ENCODE results near the gene KIAA0319L. TPM values are rescaled to one million over a fixed set of nuclear protein-coding genes. Genes with fewer than 3 reads are reported as not detected.
"Not testable (repeated sequence)": the region's sequence is repeated elsewhere in the genome, so short reads cannot be mapped to it uniquely, and the experiment has no call there.

Gene KIAA0319L
- total RNA-seq, 2 donors from 2014 or later, result 62.4 to 62.6 TPM

DNA sequence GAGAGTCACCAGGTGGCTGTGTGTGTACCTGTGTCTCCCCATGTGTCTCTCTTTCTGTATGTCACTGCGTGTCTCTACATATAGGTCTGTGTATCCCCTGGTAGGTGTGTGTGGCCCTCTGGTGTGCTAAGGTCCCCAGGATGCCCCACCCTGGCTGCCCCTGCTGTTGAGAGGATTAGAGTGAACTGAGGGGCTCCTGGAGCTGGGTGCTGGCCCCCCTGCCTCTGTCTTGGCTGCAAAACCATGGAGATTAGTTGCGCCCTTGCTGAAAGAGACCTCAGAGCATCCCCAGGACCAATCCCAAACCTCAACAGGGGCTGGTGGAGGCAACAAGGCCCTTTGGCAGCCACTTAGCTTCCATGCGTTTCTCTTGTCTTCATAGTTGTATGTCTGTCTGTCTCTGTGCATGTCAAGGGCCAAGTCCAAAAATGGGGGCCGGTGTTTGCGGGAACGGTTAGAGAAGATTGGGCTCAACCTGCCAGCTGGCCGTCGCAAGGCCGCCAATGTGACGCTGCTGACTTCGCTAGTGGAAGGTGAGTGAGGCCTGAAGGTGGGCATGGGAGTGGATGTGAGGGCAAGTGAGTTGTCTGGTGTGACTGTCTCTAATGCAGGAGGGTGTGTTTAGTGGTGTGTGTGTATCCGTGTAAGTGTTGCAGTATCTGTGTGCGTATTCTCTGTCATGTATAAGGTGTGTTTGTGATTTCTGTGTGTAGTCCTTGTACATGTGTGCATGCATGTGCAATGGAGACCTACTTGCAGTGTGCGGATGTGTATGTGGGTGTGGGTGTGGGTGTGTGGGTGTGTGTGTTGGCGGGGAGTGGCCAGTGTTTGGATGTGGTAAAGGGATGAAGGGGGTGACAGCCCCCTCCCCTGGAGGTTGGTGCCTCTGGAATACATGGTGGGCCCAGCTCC is 32.6 kb upstream of the KIAA0319L start:
- DNase-seq (ENCODE audit: low spot score), result no peak
- no peak overlapping the region for H3K27ac ChIP-seq
- TF ChIP-seq, protein P1, sequence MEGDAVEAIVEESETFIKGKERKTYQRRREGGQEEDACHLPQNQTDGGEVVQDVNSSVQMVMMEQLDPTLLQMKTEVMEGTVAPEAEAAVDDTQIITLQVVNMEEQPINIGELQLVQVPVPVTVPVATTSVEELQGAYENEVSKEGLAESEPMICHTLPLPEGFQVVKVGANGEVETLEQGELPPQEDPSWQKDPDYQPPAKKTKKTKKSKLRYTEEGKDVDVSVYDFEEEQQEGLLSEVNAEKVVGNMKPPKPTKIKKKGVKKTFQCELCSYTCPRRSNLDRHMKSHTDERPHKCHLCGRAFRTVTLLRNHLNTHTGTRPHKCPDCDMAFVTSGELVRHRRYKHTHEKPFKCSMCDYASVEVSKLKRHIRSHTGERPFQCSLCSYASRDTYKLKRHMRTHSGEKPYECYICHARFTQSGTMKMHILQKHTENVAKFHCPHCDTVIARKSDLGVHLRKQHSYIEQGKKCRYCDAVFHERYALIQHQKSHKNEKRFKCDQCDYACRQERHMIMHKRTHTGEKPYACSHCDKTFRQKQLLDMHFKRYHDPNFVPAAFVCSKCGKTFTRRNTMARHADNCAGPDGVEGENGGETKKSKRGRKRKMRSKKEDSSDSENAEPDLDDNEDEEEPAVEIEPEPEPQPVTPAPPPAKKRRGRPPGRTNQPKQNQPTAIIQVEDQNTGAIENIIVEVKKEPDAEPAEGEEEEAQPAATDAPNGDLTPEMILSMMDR (IDR thresholded peaks at IDR 0.05), result no peak

DNA sequence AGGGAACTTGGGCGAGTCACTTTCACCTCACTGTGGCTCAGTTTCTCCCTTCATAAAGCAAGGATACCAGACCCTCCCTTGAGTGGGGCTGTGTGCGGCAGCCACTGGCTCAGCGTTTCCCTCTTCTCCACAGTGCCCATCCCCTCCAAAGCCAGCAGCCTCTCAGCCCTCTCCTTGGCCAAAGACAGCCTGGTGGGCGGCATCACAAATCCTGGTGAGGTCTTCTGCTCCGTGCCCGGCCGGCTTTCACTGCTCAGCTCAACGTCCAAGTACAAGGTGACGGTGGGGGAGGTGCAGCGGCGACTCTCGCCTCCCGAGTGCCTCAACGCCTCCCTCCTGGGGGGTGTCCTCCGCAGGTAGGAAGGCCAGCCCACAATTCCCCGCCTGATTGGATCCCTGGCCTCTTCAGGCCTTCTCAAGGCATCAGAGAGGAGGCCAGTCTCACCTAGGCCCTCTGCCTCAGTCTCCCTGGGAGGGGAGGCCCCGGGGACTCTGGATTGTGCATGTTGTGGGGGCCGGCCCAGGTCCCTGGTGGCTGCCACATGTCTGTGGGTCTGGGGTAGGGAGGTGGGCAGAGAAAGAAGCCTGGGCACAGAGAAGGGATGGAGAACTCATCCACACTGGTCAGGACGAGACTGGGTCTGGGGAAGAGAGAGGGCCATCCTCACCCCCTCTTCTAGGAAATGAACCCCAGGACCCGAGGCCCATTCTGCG is 31.2 kb upstream of the KIAA0319L start:
- no peaks in the 10 kb centered on the region for H3K4me1 ChIP-seq (ENCODE audit: control insufficient read depth in 1 of 2, low read depth in 2 of 2)
- H3K27me3 ChIP-seq (replicated peaks; ENCODE audit: insufficient read depth), result no peaks in the 10 kb centered on the region
- H3K27ac ChIP-seq, result no peak overlapping the region
- TF ChIP-seq, protein P1 (IDR thresholded peaks at IDR 0.05), result no peak
- ATAC-seq (ENCODE audit: insufficient number of reproducible peaks, low FRiP score, low read depth) (no peak), DNase-seq (ENCODE audit: low spot score) (no peak)
- H3K9me3 ChIP-seq, result no peaks in the 10 kb centered on the region
- H3K36me3 ChIP-seq, result no peaks in the 10 kb centered on the region
- no peak overlapping the region for H3K4me3 ChIP-seq

More for the DNA sequence above, 32.6 kb upstream of the KIAA0319L start:
- no peak overlapping the region for H3K4me3 ChIP-seq
- no peaks in the 10 kb centered on the region for H3K36me3 ChIP-seq
- H3K4me1 ChIP-seq (ENCODE audit: control insufficient read depth in 1 of 2, low read depth in 2 of 2), result no peaks in the 10 kb centered on the region
- no peaks in the 10 kb centered on the region for H3K27me3 ChIP-seq (replicated peaks; ENCODE audit: insufficient read depth)
- ATAC-seq (ENCODE audit: insufficient number of reproducible peaks, low FRiP score, low read depth), result no peak
- H3K9me3 ChIP-seq, result no peaks in the 10 kb centered on the region

DNA sequence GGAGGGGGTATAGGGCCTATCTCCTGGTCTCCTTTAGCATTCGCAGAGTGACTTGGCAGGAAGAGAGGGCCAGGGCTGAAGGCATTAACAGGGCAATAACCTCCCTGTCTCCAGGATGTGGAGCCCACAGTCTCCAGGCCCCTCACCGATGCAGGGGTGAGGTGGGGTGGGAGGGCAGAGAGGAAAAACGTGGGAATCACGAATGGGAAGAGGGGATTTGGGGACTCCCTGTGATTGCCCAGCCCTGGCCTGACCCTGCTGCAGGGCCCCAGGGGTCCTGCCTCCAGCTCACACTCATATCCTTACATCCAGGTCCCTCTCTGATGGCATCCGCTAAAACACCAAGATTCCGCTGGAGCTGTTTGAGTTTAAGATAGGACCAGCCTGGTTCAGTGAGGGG is 30.5 kb upstream of the KIAA0319L start:
- Histone ChIP-seq H3K4me1 (ENCODE audit: control insufficient read depth in 1 of 2, low read depth in 2 of 2) (no peaks in the 10 kb centered on the region), H3K4me3 (no peak overlapping the region), H3K27ac (no peak overlapping the region), H3K9me3 (no peaks in the 10 kb centered on the region), H3K36me3 (no peaks in the 10 kb centered on the region), H3K27me3 (replicated peaks; ENCODE audit: insufficient read depth) (no peaks in the 10 kb centered on the region)
- TF ChIP-seq, protein P1 (IDR thresholded peaks at IDR 0.05), result no peak
- DNase-seq (ENCODE audit: low spot score), result no peak
- ATAC-seq (ENCODE audit: insufficient number of reproducible peaks, low FRiP score, low read depth), result no peak

DNA sequence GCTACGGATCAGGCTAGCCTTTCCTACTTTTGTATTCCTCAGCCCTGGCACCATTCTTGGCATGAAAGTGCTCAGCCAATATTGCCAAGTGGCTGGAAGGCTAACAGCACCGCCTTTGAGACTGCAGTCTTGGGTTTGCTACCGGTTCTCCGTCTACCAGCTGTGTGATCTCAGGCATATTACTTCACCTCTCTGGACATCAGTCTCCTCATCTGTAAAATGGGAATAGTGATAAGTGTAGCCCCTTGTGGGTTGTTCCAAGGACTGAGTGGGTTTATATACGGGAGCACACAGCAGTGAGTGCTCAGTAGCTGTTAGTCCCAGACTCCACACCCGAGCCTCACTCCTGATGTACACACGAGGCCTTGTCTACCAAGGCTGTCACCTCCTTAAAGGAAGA is 29.6 kb upstream of the KIAA0319L start:
- TF ChIP-seq, protein P1 (IDR thresholded peaks at IDR 0.05), result no peak
- no peak for DNase-seq (ENCODE audit: low spot score)
- no peak overlapping the region for H3K27ac ChIP-seq
- no peaks in the 10 kb centered on the region for H3K4me1 ChIP-seq (ENCODE audit: control insufficient read depth in 1 of 2, low read depth in 2 of 2)
- no peaks in the 10 kb centered on the region for H3K27me3 ChIP-seq (replicated peaks; ENCODE audit: insufficient read depth)
- H3K9me3 ChIP-seq, result no peaks in the 10 kb centered on the region
- no peak overlapping the region for H3K4me3 ChIP-seq
- no peak for ATAC-seq (ENCODE audit: insufficient number of reproducible peaks, low FRiP score, low read depth)
- no peaks in the 10 kb centered on the region for H3K36me3 ChIP-seq

DNA sequence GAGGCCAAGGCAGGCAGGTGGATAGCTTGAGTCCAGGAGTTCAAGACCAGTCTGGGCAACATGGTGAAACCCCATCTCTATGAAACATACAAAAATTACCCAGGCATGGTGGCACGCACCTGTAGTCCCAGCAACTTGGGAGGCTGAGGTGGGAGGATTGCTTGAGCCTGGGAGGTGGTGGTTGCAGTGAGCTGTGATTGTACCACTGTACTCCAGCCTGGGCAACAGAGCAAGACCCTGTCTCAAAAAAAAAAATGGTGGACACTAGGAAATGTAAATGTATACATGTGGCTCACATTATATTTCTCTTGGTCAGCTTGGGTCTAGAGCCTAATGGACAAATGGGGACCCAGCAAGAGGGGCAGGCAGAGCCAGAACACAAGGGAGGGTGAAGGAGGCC is 28.6 kb upstream of the KIAA0319L start:
- not testable (repeated sequence) for DNase-seq (ENCODE audit: low spot score); H3K27ac ChIP-seq; H3K27me3 ChIP-seq (replicated peaks; ENCODE audit: insufficient read depth); H3K4me1 ChIP-seq (ENCODE audit: control insufficient read depth in 1 of 2, low read depth in 2 of 2); H3K9me3 ChIP-seq; ATAC-seq (ENCODE audit: insufficient number of reproducible peaks, low FRiP score, low read depth); H3K4me3 ChIP-seq; H3K36me3 ChIP-seq

All from thoracic aorta (tissue), 2 donors.